BE2C (cell line): ENCODE measurements around the gene GRAMD2B.

Source experiments
- DNase-seq: peaks from one replicate; pipeline ENCODE4 v3.0.0-alpha.2; 2020
- H3K27me3 ChIP-seq: fragments of 250-450 bp; sonication (Bioruptor Pico); 2 replicates; pipeline ENCODE4 v1.5.1; 2020; ENCODE audit warnings: mild to moderate bottlenecking
- H3K36me3 ChIP-seq: fragments of 250-450 bp; sonication (Bioruptor Pico); 2 replicates; pipeline ENCODE4 v1.5.1; 2020; ENCODE audit warnings: mild to moderate bottlenecking
- H3K4me1 ChIP-seq: fragments of 250-450 bp; sonication (Bioruptor Pico); 2 replicates; pipeline ENCODE4 v1.5.1; 2020
- H3K4me3 ChIP-seq: 2 replicates; pipeline ENCODE4 v1.5.1; 2011; ENCODE audit warnings: low read depth, low read length
- H3K9me3 ChIP-seq: fragments of 250-450 bp; sonication (Bioruptor Pico); 2 replicates; pipeline ENCODE4 v1.5.1; 2020
- CTCF ChIP-seq: IDR thresholded peaks from 2 replicates; pipeline ENCODE4 v1.5.1; 2012; ENCODE audit warnings: mild to moderate bottlenecking, low read depth, low read length

GRAMD2B gene

GRCh38 chr5:126481243-126481642 is 58.0 kb downstream of the GRAMD2B start:
- Histone ChIP-seq H3K4me3 (no peak overlapping the region), H3K9me3 (no peaks in the 10 kb centered on the region), H3K4me1 (no peaks in the 10 kb centered on the region), H3K36me3 (no peaks in the 10 kb centered on the region), H3K27me3 (no peaks in the 10 kb centered on the region)
- no peak for DNase-seq
- TF ChIP-seq CTCF = no peak

GRCh38 chr5:126482591-126482990 is 59.4 kb downstream of the GRAMD2B start:
- H3K4me1 ChIP-seq = no peaks in the 10 kb centered on the region
- DNase-seq = no peak
- no peaks in the 10 kb centered on the region for H3K27me3 ChIP-seq
- H3K4me3 ChIP-seq = no peak overlapping the region
- H3K9me3 ChIP-seq = no peaks in the 10 kb centered on the region
- no peak for TF ChIP-seq CTCF
- H3K36me3 ChIP-seq = no peaks in the 10 kb centered on the region

GRCh38 chr5:126483156-126483555 is 59.9 kb downstream of the GRAMD2B start:
- no peak for DNase-seq
- no peaks in the 10 kb centered on the region for H3K9me3 ChIP-seq
- H3K36me3 ChIP-seq = no peaks in the 10 kb centered on the region
- no peak overlapping the region for H3K4me3 ChIP-seq
- no peaks in the 10 kb centered on the region for H3K27me3 ChIP-seq
- TF ChIP-seq CTCF = no peak
- H3K4me1 ChIP-seq = no peaks in the 10 kb centered on the region

- no peak for TF ChIP-seq CTCF
- Histone ChIP-seq H3K27me3 (no peaks in the 10 kb centered on the region), H3K36me3 (no peaks in the 10 kb centered on the region), H3K4me1 (no peaks in the 10 kb centered on the region), H3K4me3 (no peak overlapping the region), H3K9me3 (no peaks in the 10 kb centered on the region)
- no peak for DNase-seq
These were observed 61.0 kb downstream of the GRAMD2B start for GRCh38 chr5:126484253-126484652.

- DNase-seq = no peak
- no peak for TF ChIP-seq CTCF
- Histone ChIP-seq H3K4me1 (no peaks in the 10 kb centered on the region), H3K27me3 (no peaks in the 10 kb centered on the region), H3K9me3 (no peaks in the 10 kb centered on the region), H3K36me3 (no peaks in the 10 kb centered on the region), H3K4me3 (no peak overlapping the region)
These were observed 63.1 kb downstream of the GRAMD2B start for GRCh38 chr5:126486332-126486731.

- no peaks in the 10 kb centered on the region for H3K9me3 ChIP-seq
- no peaks in the 10 kb centered on the region for H3K4me1 ChIP-seq
- TF ChIP-seq CTCF = no peak
- no peak for DNase-seq
- H3K4me3 ChIP-seq = no peak overlapping the region
- no peaks in the 10 kb centered on the region for H3K36me3 ChIP-seq
- no peaks in the 10 kb centered on the region for H3K27me3 ChIP-seq
These were observed 64.4 kb downstream of the GRAMD2B start for GRCh38 chr5:126487596-126487995.
